PFSK-1 (cell line): ENCODE measurements around the gene PLEKHG3.

Experiments
- FOXP2 ChIP-seq: optimal IDR thresholded peaks from 2 replicates; pipeline ENCODE3; 2011; ENCODE audit warnings: borderline replicate concordance, control low read depth, inconsistent platforms; ENCODE audit not compliant: insufficient read depth; ENCODE audit errors: extremely low read length, extremely low read depth
- POLR2AphosphoS5 ChIP-seq: IDR thresholded peaks from 2 replicates; pipeline ENCODE4 v1.6.1; 2012; ENCODE audit warnings: low read depth, mild to moderate bottlenecking, control low read depth, low read length, moderate library complexity
- TF ChIP-seq, protein P1 (sequence below), 2 experiments: IDR thresholded peaks; 2 replicates each; pipeline versions ENCODE4 v1.6.1 to v1.8.0; 2011 to 2012; ENCODE audit warnings: low read depth in 2 of 2, low read length in 2 of 2, control low read depth in 1 of 2, inconsistent platforms in 1 of 2, mild to moderate bottlenecking in 1 of 2, moderate library complexity in 1 of 2; ENCODE audit not compliant: insufficient read depth in 1 of 2

DNA sequence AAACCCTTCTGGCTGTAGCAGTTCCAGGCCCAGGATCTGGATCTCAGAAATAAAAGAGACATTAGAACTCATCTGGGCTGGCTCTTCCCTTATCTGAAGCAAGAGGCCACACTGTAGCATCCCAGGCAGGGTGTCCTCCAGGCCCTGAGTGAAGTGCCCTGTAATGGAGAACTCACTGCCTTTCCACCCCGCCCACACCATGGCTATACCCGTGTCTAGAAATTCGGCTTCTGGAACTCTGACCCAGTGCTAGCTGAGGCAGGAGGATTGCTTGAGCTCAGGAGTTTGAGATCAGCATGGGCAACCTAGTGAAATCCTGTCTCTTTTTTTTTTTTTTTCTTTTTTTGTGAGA, 23.5 kb upstream of the PLEKHG3 start:
- no peak for TF ChIP-seq FOXP2
- no peak for TF ChIP-seq POLR2AphosphoS5
- TF ChIP-seq, protein P1, sequence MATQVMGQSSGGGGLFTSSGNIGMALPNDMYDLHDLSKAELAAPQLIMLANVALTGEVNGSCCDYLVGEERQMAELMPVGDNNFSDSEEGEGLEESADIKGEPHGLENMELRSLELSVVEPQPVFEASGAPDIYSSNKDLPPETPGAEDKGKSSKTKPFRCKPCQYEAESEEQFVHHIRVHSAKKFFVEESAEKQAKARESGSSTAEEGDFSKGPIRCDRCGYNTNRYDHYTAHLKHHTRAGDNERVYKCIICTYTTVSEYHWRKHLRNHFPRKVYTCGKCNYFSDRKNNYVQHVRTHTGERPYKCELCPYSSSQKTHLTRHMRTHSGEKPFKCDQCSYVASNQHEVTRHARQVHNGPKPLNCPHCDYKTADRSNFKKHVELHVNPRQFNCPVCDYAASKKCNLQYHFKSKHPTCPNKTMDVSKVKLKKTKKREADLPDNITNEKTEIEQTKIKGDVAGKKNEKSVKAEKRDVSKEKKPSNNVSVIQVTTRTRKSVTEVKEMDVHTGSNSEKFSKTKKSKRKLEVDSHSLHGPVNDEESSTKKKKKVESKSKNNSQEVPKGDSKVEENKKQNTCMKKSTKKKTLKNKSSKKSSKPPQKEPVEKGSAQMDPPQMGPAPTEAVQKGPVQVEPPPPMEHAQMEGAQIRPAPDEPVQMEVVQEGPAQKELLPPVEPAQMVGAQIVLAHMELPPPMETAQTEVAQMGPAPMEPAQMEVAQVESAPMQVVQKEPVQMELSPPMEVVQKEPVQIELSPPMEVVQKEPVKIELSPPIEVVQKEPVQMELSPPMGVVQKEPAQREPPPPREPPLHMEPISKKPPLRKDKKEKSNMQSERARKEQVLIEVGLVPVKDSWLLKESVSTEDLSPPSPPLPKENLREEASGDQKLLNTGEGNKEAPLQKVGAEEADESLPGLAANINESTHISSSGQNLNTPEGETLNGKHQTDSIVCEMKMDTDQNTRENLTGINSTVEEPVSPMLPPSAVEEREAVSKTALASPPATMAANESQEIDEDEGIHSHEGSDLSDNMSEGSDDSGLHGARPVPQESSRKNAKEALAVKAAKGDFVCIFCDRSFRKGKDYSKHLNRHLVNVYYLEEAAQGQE (IDR thresholded peaks at IDR 0.05; ENCODE audit: insufficient read depth in 1 of 2, low read depth in 2 of 2, low read length in 2 of 2) = no peak
